GM13976 (cell line): ENCODE data around the gene ALS2CL.

Experiments used
- DNase-seq: peaks from one replicate; pipeline ENCODE4 v3.0.0; 2012; ENCODE audit warnings: low spot score
- in situ Hi-C: fragments of 300-500 bp; cut with MboI; formaldehyde crosslinking; loops from one replicate; pipeline ENCODE4 v1.12.0; 2022; ENCODE audit warnings: low sequenced_read_pairs, mixed read lengths, inconsistent platforms; ENCODE audit not compliant: unreplicated experiment
- TF ChIP-seq, protein P1 (sequence below): IDR thresholded peaks from 2 replicates; pipeline ENCODE4 v1.5.1; 2012; ENCODE audit warnings: borderline replicate concordance, mild to moderate bottlenecking; ENCODE audit not compliant: insufficient read depth; ENCODE audit errors: extremely low read depth, missing control alignments, control extremely low read depth

ALS2CL gene

GRCh38 chr3:46670000-46670890 lies 23.2 kb downstream of the ALS2CL start:
- in situ Hi-C loops: no loop called here
- DNase-seq: no peak
- TF ChIP-seq, protein P1, sequence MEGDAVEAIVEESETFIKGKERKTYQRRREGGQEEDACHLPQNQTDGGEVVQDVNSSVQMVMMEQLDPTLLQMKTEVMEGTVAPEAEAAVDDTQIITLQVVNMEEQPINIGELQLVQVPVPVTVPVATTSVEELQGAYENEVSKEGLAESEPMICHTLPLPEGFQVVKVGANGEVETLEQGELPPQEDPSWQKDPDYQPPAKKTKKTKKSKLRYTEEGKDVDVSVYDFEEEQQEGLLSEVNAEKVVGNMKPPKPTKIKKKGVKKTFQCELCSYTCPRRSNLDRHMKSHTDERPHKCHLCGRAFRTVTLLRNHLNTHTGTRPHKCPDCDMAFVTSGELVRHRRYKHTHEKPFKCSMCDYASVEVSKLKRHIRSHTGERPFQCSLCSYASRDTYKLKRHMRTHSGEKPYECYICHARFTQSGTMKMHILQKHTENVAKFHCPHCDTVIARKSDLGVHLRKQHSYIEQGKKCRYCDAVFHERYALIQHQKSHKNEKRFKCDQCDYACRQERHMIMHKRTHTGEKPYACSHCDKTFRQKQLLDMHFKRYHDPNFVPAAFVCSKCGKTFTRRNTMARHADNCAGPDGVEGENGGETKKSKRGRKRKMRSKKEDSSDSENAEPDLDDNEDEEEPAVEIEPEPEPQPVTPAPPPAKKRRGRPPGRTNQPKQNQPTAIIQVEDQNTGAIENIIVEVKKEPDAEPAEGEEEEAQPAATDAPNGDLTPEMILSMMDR: no peak

DNA sequence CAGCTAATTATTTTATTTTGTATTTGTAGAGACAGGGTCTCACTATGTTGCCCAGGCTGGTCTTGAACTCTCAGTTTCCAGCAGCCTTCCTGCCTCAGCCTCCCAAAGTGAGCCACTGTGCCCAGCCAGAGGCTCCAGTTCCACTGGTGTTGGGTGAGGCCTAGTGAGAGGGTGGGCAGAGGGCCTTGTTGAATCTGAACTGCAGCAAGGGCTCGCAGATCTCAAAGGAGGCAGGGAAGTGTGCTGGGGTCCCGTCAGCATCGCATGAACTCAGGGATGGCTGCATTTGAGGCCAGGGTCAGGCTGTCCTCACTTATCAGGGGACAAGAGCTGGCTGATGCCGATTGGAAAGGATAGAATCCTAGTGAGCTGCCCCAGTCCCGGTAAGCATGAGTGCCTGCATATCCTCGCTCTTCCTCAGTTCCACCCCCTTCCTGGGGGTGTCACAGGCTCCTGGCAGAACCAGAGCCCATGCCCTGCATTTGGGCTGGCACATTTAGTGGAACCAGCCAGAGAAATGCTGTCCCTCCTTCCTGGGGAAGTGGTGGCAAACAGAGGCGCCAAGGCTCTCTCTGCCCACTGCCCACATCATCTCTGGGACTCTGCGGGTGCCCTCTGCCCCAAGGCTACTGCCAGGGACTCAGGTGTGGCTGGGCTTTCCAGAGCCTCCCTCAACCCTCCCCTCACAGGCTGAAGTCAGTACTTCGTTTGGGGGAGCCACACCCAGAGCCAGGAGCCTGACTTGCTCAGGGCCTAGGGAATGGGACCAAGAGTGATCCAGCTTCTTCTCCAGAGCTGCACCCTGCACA lies 24.1 kb downstream of the ALS2CL start:
- in situ Hi-C loops: no loop called here
- DNase-seq: no peak
- TF ChIP-seq, protein P1: no peak

GRCh38 chr3:46668591-46668990 lies 24.9 kb downstream of the ALS2CL start:
- TF ChIP-seq, protein P1: no peak
- in situ Hi-C loops: no loop called here

GRCh38 chr3:46668116-46668515 lies 25.4 kb downstream of the ALS2CL start:
- peak; percentile 19 for DNase-seq
- in situ Hi-C loops: no loop called here
- TF ChIP-seq, protein P1: no peak

More at GRCh38 chr3:46668591-46668990, 24.9 kb downstream of the ALS2CL start:
- peak; percentile 16 for DNase-seq

GRCh38 chr3:46667657-46668056 lies 25.8 kb downstream of the ALS2CL start:
- TF ChIP-seq, protein P1: no peak
- in situ Hi-C loops: no loop called here
- peak; percentile 9 for DNase-seq

GRCh38 chr3:46667061-46667621 lies 26.3 kb downstream of the ALS2CL start:
- peak; percentile 24 for DNase-seq
- in situ Hi-C loops: no loop called here
- TF ChIP-seq, protein P1: no peak
